ENCODE results near the gene FOXP4. TPM values are rescaled to one million over a fixed set of nuclear protein-coding genes. Genes with fewer than 3 reads are reported as not detected.

The FOXP4 gene
- polyA plus RNA-seq, 2 of the 4 experiments (the other 2 are of a cell fraction): 2.6 to 14.2 TPM

DNA sequence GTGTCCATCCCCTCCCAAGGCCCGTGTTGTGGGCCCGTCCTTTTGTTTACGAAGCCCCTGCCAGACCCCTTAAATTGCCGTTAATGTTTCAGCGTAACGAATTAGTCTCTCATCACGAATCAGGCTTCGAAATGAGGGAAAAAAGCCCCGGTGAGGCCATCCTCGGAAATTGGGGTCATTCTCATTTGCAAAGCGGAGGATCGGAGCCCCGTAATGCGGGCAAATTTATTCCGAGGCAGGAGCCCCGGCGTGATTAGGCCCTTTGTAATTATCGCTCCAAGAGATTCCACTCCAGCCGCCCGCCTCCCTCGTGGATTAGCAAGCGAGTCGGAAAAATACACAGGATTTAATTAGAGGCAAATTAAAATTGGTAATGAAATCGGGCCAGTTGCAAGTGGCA is 47.2 kb downstream of the FOXP4 start:
- Histone ChIP-seq H3K9me3 (no peaks in the 10 kb centered on the region), H3K4me3 (no peak overlapping the region), H3K4me1 (peaks cover 5% of the 10 kb centered on the region; the same call in 2 of the 3 replicates), H3K27ac (no peak overlapping the region), H3K4me2 (no peak overlapping the region)
- no peak for TF ChIP-seq NPAS2 (CRISPR knock-in tag; IDR thresholded peaks at IDR 0.05; ENCODE audit: borderline replicate concordance)
- no peak for TF ChIP-seq RARB (CRISPR knock-in tag; IDR thresholded peaks at IDR 0.05)
- no peak for TF ChIP-seq FOXS1 (CRISPR knock-in tag; IDR thresholded peaks at IDR 0.05)
- TF ChIP-seq CBX2 (IDR thresholded peaks at IDR 0.05; ENCODE audit: borderline replicate concordance, low read depth): no peak
- TF ChIP-seq MAZ (IDR thresholded peaks at IDR 0.05; ENCODE audit: borderline replicate concordance, low read depth, low read length): no peak
- no peak for TF ChIP-seq GATA3 (IDR thresholded peaks at IDR 0.05; ENCODE audit: borderline replicate concordance)
- TF ChIP-seq, protein P1, sequence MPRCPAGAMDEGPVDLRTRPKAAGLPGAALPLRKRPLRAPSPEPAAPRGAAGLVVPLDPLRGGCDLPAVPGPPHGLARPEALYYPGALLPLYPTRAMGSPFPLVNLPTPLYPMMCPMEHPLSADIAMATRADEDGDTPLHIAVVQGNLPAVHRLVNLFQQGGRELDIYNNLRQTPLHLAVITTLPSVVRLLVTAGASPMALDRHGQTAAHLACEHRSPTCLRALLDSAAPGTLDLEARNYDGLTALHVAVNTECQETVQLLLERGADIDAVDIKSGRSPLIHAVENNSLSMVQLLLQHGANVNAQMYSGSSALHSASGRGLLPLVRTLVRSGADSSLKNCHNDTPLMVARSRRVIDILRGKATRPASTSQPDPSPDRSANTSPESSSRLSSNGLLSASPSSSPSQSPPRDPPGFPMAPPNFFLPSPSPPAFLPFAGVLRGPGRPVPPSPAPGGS (IDR thresholded peaks at IDR 0.05): no peak
- TF ChIP-seq, protein P2, sequence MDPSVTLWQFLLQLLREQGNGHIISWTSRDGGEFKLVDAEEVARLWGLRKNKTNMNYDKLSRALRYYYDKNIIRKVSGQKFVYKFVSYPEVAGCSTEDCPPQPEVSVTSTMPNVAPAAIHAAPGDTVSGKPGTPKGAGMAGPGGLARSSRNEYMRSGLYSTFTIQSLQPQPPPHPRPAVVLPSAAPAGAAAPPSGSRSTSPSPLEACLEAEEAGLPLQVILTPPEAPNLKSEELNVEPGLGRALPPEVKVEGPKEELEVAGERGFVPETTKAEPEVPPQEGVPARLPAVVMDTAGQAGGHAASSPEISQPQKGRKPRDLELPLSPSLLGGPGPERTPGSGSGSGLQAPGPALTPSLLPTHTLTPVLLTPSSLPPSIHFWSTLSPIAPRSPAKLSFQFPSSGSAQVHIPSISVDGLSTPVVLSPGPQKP (IDR thresholded peaks at IDR 0.05; ENCODE audit: low read depth, low read length): no peak
- TF ChIP-seq, protein P3, sequence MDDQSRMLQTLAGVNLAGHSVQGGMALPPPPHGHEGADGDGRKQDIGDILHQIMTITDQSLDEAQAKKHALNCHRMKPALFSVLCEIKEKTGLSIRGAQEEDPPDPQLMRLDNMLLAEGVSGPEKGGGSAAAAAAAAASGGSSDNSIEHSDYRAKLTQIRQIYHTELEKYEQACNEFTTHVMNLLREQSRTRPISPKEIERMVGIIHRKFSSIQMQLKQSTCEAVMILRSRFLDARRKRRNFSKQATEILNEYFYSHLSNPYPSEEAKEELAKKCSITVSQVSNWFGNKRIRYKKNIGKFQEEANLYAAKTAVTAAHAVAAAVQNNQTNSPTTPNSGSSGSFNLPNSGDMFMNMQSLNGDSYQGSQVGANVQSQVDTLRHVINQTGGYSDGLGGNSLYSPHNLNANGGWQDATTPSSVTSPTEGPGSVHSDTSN (IDR thresholded peaks at IDR 0.05): no peak
- TF ChIP-seq SMC3 (IDR thresholded peaks at IDR 0.05): no peak
- TF ChIP-seq, protein P4, sequence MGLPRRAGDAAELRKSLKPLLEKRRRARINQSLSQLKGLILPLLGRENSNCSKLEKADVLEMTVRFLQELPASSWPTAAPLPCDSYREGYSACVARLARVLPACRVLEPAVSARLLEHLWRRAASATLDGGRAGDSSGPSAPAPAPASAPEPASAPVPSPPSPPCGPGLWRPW (IDR thresholded peaks at IDR 0.05): no peak
- TF ChIP-seq, protein P5, sequence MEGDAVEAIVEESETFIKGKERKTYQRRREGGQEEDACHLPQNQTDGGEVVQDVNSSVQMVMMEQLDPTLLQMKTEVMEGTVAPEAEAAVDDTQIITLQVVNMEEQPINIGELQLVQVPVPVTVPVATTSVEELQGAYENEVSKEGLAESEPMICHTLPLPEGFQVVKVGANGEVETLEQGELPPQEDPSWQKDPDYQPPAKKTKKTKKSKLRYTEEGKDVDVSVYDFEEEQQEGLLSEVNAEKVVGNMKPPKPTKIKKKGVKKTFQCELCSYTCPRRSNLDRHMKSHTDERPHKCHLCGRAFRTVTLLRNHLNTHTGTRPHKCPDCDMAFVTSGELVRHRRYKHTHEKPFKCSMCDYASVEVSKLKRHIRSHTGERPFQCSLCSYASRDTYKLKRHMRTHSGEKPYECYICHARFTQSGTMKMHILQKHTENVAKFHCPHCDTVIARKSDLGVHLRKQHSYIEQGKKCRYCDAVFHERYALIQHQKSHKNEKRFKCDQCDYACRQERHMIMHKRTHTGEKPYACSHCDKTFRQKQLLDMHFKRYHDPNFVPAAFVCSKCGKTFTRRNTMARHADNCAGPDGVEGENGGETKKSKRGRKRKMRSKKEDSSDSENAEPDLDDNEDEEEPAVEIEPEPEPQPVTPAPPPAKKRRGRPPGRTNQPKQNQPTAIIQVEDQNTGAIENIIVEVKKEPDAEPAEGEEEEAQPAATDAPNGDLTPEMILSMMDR (IDR thresholded peaks at IDR 0.05): no peak
- no peak for TF ChIP-seq MAFK (IDR thresholded peaks at IDR 0.05; ENCODE audit: partially characterized antibody)
- TF ChIP-seq ZFP36 (IDR thresholded peaks at IDR 0.05; ENCODE audit: borderline replicate concordance, partially characterized antibody): no peak
- ATAC-seq: no peak
- WGBS (ENCODE audit: missing lambda C conversion rate): 92% methylated on average over 24 of the region's 24 CpGs
- DNase-seq (ENCODE audit: low read depth in 1 of 2, low spot score in 1 of 2): no peak
- CTCF ChIA-PET: interaction anchor here (1.7 to 17.1 kb wide), 6 partner anchors 9 to 222 kb away, joined by 6 to 181 read pairs (median 15); no protein-coding TSS in a partner anchor
- no peak for FAIRE-seq
- POLR2A ChIA-PET: no interaction called here

DNA sequence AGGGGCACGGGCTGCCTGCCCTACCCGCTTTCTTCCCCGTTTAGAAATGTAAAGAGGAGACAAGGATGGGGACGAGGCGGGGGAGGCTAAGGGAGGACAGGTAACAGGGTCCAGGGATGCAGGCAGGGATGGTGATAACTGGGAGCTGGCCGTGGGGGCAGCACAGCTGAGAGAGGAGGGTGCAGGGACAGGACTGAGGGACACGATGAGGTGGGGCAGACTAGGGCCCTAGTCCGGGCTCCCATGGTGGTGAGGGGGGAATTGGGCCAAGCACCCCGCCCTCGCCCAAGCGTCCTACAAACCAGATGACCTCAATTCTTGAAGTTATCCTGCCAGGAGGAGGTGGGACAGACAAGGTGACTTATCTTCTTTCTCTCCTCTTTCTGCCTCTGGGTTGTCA is 47.7 kb downstream of the FOXP4 start:
- Histone ChIP-seq H3K27ac (no peak overlapping the region), H3K4me1 (peaks cover 5% of the 10 kb centered on the region; the same call in 2 of the 3 replicates), H3K4me3 (no peak overlapping the region), H3K9me3 (no peaks in the 10 kb centered on the region), H3K4me2 (no peak overlapping the region)
- CTCF ChIA-PET: interaction anchor here (1.7 to 17.1 kb wide), 6 partner anchors 9 to 222 kb away, joined by 6 to 181 read pairs (median 30); no protein-coding TSS in a partner anchor
- DNase-seq (ENCODE audit: low read depth in 1 of 2, low spot score in 1 of 2) (no peak), ATAC-seq (no peak), FAIRE-seq (no peak)
- 90% methylated on average over 11 of the region's 11 CpGs for WGBS (ENCODE audit: missing lambda C conversion rate)
- POLR2A ChIA-PET: no interaction called here
- TF ChIP-seq POLR2AphosphoS2 (conservative IDR thresholded peaks at IDR 0.05; ENCODE audit: low read length): no peak
- TF ChIP-seq HOXB5 (CRISPR knock-in tag; IDR thresholded peaks at IDR 0.05): no peak
- TF ChIP-seq, protein P6, sequence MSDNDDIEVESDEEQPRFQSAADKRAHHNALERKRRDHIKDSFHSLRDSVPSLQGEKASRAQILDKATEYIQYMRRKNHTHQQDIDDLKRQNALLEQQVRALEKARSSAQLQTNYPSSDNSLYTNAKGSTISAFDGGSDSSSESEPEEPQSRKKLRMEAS (IDR thresholded peaks at IDR 0.05): no peak

DNA sequence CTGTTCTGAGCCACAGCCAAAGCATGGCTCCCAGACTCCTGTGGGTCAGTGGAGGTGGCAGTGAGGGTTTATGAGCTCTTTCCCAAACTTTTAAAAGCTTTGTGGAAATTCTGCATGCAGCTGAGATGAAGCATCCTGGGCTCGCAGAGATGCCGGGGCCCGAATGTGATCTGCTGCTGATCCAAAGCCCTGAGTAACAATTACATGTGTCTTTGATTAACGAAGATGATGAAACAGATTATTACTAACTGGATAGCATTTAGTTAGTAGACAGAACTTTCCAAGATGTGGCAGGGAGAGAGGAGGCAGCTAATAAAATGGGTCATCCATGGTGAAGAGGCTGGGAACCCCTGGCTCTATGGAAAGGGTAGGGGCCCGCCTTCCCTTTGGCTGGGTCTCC is 48.1 kb downstream of the FOXP4 start:
- Histone ChIP-seq H3K27ac (no peak overlapping the region), H3K4me3 (no peak overlapping the region), H3K4me1 (peaks cover 5% of the 10 kb centered on the region; the same call in 2 of the 3 replicates), H3K9me3 (no peaks in the 10 kb centered on the region), H3K4me2 (no peak overlapping the region)
- CTCF ChIA-PET: interaction anchor here (1.3 to 17.1 kb wide), 6 partner anchors 8 to 223 kb away, joined by 6 to 181 read pairs (median 28); no protein-coding TSS in a partner anchor
- DNase-seq (ENCODE audit: low read depth in 1 of 2, low spot score in 1 of 2): no peak
- POLR2A ChIA-PET: no interaction called here
- no peak for ATAC-seq
- WGBS (ENCODE audit: missing lambda C conversion rate): 94% methylated on average over 5 of the region's 5 CpGs
- FAIRE-seq: no peak
- TF ChIP-seq, protein P4 (IDR thresholded peaks at IDR 0.05): no peak
- TF ChIP-seq CBX2 (IDR thresholded peaks at IDR 0.05; ENCODE audit: borderline replicate concordance, low read depth) (no peak), FOXS1 (CRISPR knock-in tag; IDR thresholded peaks at IDR 0.05) (no peak), JUNB (IDR thresholded peaks at IDR 0.05) (no peak), EHMT2 (IDR thresholded peaks at IDR 0.05; ENCODE audit: low read depth) (no peak), ZNF302 (CRISPR knock-in tag; IDR thresholded peaks at IDR 0.05) (no peak), HOXB5 (CRISPR knock-in tag; IDR thresholded peaks at IDR 0.05) (no peak), GATA3 (IDR thresholded peaks at IDR 0.05; ENCODE audit: borderline replicate concordance) (no peak)
- TF ChIP-seq, protein P7, sequence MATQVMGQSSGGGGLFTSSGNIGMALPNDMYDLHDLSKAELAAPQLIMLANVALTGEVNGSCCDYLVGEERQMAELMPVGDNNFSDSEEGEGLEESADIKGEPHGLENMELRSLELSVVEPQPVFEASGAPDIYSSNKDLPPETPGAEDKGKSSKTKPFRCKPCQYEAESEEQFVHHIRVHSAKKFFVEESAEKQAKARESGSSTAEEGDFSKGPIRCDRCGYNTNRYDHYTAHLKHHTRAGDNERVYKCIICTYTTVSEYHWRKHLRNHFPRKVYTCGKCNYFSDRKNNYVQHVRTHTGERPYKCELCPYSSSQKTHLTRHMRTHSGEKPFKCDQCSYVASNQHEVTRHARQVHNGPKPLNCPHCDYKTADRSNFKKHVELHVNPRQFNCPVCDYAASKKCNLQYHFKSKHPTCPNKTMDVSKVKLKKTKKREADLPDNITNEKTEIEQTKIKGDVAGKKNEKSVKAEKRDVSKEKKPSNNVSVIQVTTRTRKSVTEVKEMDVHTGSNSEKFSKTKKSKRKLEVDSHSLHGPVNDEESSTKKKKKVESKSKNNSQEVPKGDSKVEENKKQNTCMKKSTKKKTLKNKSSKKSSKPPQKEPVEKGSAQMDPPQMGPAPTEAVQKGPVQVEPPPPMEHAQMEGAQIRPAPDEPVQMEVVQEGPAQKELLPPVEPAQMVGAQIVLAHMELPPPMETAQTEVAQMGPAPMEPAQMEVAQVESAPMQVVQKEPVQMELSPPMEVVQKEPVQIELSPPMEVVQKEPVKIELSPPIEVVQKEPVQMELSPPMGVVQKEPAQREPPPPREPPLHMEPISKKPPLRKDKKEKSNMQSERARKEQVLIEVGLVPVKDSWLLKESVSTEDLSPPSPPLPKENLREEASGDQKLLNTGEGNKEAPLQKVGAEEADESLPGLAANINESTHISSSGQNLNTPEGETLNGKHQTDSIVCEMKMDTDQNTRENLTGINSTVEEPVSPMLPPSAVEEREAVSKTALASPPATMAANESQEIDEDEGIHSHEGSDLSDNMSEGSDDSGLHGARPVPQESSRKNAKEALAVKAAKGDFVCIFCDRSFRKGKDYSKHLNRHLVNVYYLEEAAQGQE (IDR thresholded peaks at IDR 0.05): no peak

Data from A549 (cell line).